Esophagus mucosa (tissue), 1 donor: ENCODE measurements around the gene DUOX2. TPM values are rescaled to one million over a fixed set of nuclear protein-coding genes. Genes with fewer than 3 reads are reported as not detected.
"Not testable (repeated sequence)": the region's sequence is repeated elsewhere in the genome, so short reads cannot be mapped to it uniquely, and the experiment has no call there.

Experiments used
- ATAC-seq: fragments of 200-7000 bp; cut with Tn5 transposase; one replicate; pipeline ENCODE4 v1.9.1; 2020
- total RNA-seq: library from RNA; stranded (reverse); gene quantifications from one replicate; pipeline ENCODE4 v1.2.4, GENCODE V29; 2023
- donor health status: DM: yes; HTN: yes; CAD: no.

Gene DUOX2
- total RNA-seq, 1 donor from 2014 or later = 29.3 TPM

DNA sequence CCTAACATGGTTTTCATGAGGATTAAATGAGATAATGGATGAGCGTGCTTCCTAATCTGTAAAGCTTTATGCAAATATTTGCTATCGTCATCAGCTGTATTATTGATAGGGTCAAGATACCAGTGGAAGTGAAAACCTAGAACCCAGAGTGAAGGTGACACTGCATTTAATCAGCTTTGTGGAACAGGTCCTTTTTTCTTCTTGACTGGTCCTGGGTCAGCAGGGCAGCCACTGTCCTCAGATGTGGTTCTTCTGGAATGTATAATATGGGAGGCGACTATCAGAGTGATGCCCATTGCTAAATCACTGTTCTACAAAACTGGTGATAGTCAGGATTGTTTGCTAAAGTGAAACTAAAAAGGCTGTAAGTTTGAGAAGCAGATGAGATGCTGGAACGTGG lies 49.6 kb downstream of the DUOX2 start:
- peak; percentile 76 for ATAC-seq

DNA sequence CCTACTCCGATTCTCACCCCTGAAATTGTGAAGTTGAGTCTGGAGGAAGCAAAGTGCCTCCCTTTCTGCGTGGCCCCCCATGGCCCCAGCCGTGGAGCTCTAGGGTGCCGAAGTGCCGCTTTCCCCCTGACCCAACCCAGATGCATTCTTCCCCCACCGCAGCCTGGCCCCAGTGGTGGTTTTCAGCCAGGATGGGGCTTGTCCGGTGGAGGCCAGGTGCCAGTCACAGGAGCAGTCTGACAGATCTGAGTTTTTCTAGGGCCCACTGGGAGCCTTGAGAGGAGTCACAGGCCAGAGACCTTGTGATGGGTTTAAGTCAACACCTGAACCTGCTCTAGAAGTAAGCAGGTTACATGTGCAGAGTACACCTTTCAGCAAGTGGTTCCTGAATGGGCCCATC lies 51.7 kb downstream of the DUOX2 start:
- not testable (repeated sequence) for ATAC-seq

DNA sequence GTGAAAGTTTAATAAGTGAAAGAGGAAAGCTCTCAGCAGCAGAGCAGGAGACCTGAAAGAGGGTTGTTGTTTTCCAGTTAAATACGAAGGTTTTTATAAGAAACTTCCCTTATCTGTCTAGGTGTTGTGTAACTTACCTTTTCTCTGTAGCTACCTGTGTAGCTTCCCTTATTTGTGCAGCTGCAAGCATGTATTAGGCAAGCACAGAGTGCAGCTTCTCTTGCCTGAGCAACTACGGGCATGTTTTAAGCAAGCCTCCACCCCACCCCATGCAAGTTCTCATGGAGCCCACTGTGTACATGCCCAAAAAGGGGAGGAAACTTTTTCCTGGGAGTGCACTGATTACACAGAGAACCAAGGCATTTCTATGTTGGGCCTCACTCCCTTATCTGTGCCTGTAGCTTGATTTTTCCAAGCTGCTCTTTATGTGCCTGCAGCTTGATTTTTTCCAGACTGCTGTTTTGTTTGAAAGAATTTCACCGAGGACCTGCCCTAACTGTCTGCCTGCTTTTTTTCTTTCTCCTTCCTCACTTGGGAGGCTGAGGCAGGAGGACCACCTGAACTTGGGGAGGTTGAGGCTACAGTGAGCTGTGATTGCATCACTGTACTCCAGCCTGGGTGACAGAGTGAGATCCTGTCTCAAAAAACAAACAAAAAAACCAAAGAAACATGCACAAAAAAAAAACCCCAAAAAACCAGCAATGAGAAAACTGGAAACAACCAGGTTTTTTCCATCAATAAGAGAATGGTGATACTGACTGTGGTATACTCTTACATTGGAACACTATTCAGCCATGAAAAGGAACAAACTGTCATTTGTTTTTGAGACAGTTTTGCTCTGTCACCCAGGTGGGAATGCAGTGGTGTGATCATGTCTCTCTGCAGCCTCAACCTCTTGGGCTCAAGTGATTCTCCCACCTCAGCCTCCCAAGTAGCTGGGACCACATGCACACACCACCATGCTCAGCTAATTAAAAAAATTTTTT lies 55.0 kb downstream of the DUOX2 start:
- peak; percentile 94 for ATAC-seq

DNA sequence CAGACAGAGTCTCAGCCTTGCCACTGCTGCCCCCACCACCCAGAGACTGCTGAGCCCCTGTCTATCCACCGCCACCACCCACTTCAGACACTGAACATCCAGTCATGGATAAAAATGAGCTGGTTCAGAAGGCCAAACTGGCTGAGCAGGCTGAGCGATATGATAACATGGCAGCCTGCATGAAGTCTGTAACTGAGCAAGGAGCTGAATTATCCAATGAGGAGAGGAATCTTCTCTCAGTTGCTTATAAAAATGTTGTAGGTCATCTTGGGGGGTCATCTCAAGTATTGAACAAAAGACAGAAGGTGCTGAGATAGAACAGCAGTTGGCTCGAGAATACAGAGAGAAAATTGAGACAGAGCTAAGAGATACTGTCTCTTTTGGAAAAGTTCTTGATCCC lies 61.3 kb downstream of the DUOX2 start:
- not testable (repeated sequence) for ATAC-seq

DNA sequence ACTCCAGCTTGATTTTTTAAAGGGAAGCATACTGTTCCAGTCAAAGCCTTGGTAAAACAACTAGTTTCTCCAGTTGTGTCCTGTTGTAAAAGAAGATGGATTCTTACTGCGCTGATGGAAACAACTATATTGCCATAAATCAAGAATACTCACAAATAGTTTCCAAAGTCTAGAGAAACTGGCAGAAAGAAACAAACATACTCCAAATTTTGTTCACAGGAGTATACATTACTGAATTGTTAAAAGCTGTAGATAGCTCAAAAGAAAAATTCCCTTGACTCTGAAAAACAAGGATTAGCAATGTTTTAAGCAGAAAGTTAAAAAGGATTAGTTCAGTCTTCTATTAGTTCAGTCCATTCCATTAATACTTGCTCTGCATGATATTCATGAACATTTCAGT lies 63.4 kb downstream of the DUOX2 start:
- ATAC-seq = no peak

DNA sequence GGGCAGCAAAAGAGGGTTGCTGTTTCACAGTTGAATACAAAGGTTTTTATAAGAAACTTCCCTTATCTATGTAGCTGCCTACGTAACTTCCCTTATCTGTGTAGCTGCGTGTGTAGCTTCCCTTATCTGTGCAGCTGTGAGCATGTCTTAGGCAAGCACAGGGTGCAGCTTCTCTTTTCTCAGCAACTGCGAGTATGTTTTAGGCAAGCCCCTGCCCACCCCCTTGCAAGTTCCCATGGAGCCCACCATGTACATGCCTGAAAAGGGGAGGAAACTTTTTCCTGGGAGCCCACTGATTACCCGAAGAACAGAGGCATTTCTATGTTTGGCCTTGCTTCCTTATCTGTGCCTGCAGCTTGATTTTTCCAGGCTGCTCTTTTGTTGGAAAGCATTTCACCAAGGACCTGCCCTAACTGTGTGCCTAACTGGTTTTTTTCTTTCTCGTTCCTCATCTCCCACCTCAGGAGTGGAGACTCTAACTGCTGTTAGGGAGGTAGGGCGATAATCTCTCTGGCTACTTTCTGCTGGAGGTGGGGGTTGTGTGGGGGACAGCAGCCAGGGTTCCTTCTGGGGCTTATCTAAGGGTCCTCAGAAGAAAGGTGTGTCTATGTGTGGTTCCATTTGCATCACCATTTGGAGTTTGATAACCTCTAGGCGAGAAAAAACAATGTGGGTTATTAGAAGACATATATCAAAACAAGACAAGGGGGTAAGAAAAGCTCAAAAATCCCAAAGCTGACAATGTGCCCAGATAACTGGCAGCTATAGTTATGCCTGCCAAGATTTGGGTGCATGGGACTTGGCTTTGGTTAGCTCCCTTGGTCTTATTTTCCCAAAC lies 65.0 kb downstream of the DUOX2 start:
- ATAC-seq = peak; percentile 59

DNA sequence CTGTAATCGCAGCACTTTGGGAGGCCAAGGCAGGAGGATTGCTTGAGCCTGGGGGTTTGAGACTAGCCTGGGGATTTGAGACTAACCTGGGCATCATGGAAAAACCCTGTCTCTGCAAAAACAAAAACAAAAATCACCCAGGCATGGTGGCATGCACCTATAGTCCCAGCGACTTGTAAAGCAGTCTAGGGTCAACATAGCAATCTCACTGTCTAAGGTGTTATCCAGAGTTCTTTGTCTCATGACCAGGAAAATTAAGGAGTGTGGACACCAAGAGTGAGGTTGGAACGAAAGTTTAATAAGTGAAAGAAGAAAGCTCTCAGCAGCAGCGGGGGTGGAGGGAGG lies 65.6 kb downstream of the DUOX2 start:
- ATAC-seq = not testable (repeated sequence)

DNA sequence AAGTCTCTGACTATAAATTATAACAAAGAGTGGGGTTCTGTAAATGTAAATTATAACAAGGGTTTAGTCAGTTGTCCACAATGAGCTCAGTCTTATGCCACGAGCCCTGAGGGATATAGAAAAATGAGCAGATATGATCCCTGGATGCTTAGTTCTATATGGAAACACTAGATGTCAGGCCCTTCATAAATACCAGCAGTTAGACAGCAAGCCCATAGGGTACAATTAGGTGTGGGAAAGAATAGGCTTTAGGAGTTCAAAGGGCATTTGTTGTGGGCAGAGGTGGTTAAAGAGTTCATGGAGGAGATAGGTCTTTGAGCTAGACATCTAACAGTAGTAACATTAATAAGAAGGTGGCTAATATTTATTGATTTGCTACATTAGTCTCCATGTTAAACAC lies 69.7 kb downstream of the DUOX2 start:
- ATAC-seq = not testable (repeated sequence)

DNA sequence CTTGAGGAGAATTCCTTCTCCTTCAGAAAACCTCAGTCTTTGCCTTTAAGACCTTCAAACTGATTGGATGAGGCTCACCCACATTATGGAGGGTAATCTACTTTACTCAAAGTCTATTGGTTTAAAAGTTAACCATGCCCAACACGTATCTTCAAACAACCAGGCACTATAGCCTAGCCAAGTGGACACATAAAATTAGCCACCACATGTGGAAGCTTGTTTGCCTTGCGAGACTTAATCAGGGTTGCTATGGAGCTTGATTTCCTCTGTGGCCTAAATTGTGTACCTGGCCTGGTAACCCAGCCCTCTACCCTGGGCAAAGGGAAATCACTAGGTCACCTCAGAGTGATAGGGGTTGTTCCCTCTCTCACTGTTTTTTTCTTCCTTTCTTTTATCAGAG lies 71.1 kb downstream of the DUOX2 start:
- ATAC-seq = not testable (repeated sequence)

Other genes with a start within 250 kb of the DUOX2 start
- gene TERB2, start 157.5 kb downstream of the DUOX2 start, total RNA-seq = not detected
- 26.3 TPM for gene SORD, start 91.0 kb downstream of the DUOX2 start, total RNA-seq
- gene DUOXA2, start 154 bp upstream of the DUOX2 start, total RNA-seq = 10.4 TPM
- gene DUOXA1, start 15.7 kb upstream of the DUOX2 start, total RNA-seq = 131 TPM
- 114 TPM for gene DUOX1, start 15.8 kb upstream of the DUOX2 start, total RNA-seq
- gene SHF, start 73.8 kb upstream of the DUOX2 start, total RNA-seq = 1.6 TPM
- gene SLC28A2, start 138.1 kb upstream of the DUOX2 start, total RNA-seq = not detected